ENCODE data around the gene PSMD2. TPM values are rescaled to one million over a fixed set of nuclear protein-coding genes. Genes with fewer than 3 reads are reported as not detected.

PSMD2 gene
- polyA plus RNA-seq, 1 donor from 2014 or later: 319 TPM

- H3K36me3 ChIP-seq (ENCODE audit: insufficient read depth, low read length): peaks cover 4% of the 10 kb centered on the region
- H3K9ac ChIP-seq (ENCODE audit: low read length): no peak overlapping the region
- peaks cover 21% of the 10 kb centered on the region for H3K79me2 ChIP-seq (replicated peaks; ENCODE audit: insufficient read depth, low read length)
- H3K27ac ChIP-seq (ENCODE audit: low read length): no peak overlapping the region
- no peaks in the 10 kb centered on the region for H3K9me3 ChIP-seq (ENCODE audit: low read length)
- TF ChIP-seq REST (IDR thresholded peaks at IDR 0.05; ENCODE audit: borderline replicate concordance): no peak
- no peak for TF ChIP-seq RAD21 (conservative IDR thresholded peaks at IDR 0.05)
- TF ChIP-seq EP300 (conservative IDR thresholded peaks at IDR 0.05; ENCODE audit: poor library complexity, severe bottlenecking): no peak
- TF ChIP-seq SMC3 (conservative IDR thresholded peaks at IDR 0.05; ENCODE audit: poor library complexity): no peak
- no peak for TF ChIP-seq EZH2 (IDR thresholded peaks at IDR 0.05; ENCODE audit: borderline replicate concordance, insufficient read depth, low read length, poor library complexity, severe bottlenecking)
- no peak for TF ChIP-seq TAF1 (IDR thresholded peaks at IDR 0.05; ENCODE audit: low read depth)
- no peak for TF ChIP-seq POLR2AphosphoS5 (IDR thresholded peaks at IDR 0.05)
- no peak for TF ChIP-seq CTCF (IDR thresholded peaks at IDR 0.05; ENCODE audit: poor library complexity, severe bottlenecking)
- no peak for TF ChIP-seq MXI1 (conservative IDR thresholded peaks at IDR 0.05; ENCODE audit: poor library complexity, severe bottlenecking)
- no peak overlapping the region for H2AFZ ChIP-seq (ENCODE audit: low read depth, low read length)
- H4K20me1 ChIP-seq (ENCODE audit: insufficient read depth): no peaks in the 10 kb centered on the region
- no peaks in the 10 kb centered on the region for H3K9me2 ChIP-seq (ENCODE audit: insufficient read depth, low read length)
- H3K27me3 ChIP-seq (ENCODE audit: insufficient read depth, low read depth, low read length): no peaks in the 10 kb centered on the region
- no peaks in the 10 kb centered on the region for H3F3A ChIP-seq (ENCODE audit: insufficient read depth, low read length, poor library complexity, severe bottlenecking)
- no peak overlapping the region for H3K4me3 ChIP-seq (ENCODE audit: low read length)
- no peak overlapping the region for H3K4me2 ChIP-seq (ENCODE audit: low read length)
These were observed 22.6 kb downstream of the PSMD2 start for GRCh38 chr3:184321666-184322065.

GRCh38 chr3:184322731-184323487, 23.9 kb downstream of the PSMD2 start:
- no peaks in the 10 kb centered on the region for H4K20me1 ChIP-seq (ENCODE audit: insufficient read depth)
- H3F3A ChIP-seq (ENCODE audit: insufficient read depth, low read length, poor library complexity, severe bottlenecking): no peaks in the 10 kb centered on the region
- TF ChIP-seq POLR2AphosphoS5 (IDR thresholded peaks at IDR 0.05): no peak
- TF ChIP-seq CTCF (IDR thresholded peaks at IDR 0.05; ENCODE audit: poor library complexity, severe bottlenecking): no peak
- TF ChIP-seq REST (IDR thresholded peaks at IDR 0.05; ENCODE audit: borderline replicate concordance): no peak
- no peak for TF ChIP-seq EZH2 (IDR thresholded peaks at IDR 0.05; ENCODE audit: borderline replicate concordance, insufficient read depth, low read length, poor library complexity, severe bottlenecking)
- no peaks in the 10 kb centered on the region for H3K27me3 ChIP-seq (ENCODE audit: insufficient read depth, low read depth, low read length)
- no peak overlapping the region for H2AFZ ChIP-seq (ENCODE audit: low read depth, low read length)
- no peak overlapping the region for H3K9ac ChIP-seq (ENCODE audit: low read length)
- H3K9me2 ChIP-seq (ENCODE audit: insufficient read depth, low read length): no peaks in the 10 kb centered on the region
- peaks cover 11% of the 10 kb centered on the region for H3K79me2 ChIP-seq (replicated peaks; ENCODE audit: insufficient read depth, low read length)
- no peaks in the 10 kb centered on the region for H3K9me3 ChIP-seq (ENCODE audit: low read length)
- H3K27ac ChIP-seq (ENCODE audit: low read length): no peak overlapping the region
- no peak overlapping the region for H3K4me3 ChIP-seq (ENCODE audit: low read length)
- H3K36me3 ChIP-seq (ENCODE audit: insufficient read depth, low read length): peaks cover 4% of the 10 kb centered on the region
- H3K4me2 ChIP-seq (ENCODE audit: low read length): no peak overlapping the region

Measured in neural cell (in vitro differentiated cells).